K562 (cell line): Measurements from ENCODE around the gene SPDEF. TPM values are rescaled to one million over a fixed set of nuclear protein-coding genes. Genes with fewer than 3 reads are reported as not detected.
A peak's percentile ranks its signal among the peaks of the same experiment; 100 is the strongest.

Experiments used
- ARHGAP35 ChIP-seq: fragments of 450-650 bp; IDR thresholded peaks from 2 replicates; pipeline ENCODE4 v1.6.1; 2018; ENCODE audit not compliant: partially characterized antibody
- CREM ChIP-seq: IDR thresholded peaks from 2 replicates; pipeline ENCODE4 v1.6.1; 2014; ENCODE audit warnings: antibody characterized with exemption, low read depth
- CTBP1 ChIP-seq: fragments of 450-650 bp; IDR thresholded peaks from 2 replicates; pipeline ENCODE4 v1.6.1; 2016; ENCODE audit warnings: borderline replicate concordance
- DNMT1 ChIP-seq: fragments of 450-650 bp; IDR thresholded peaks from 2 replicates; pipeline ENCODE4 v1.6.1; 2016; ENCODE audit warnings: antibody characterized with exemption, mild to moderate bottlenecking
- EZH2 ChIP-seq: IDR thresholded peaks from 2 replicates; pipeline ENCODE4 v1.6.1; 2012; ENCODE audit warnings: low read depth, mild to moderate bottlenecking, inconsistent platforms, low read length, borderline replicate concordance
- HIVEP1 ChIP-seq: fragments of 250-450 bp; sonication (Bioruptor Pico); IDR thresholded peaks from 2 replicates; pipeline ENCODE4 v1.4.0; 2020; ENCODE audit warnings: mild to moderate bottlenecking
- HOMEZ ChIP-seq: fragments of 250-450 bp; sonication (Bioruptor Pico); IDR thresholded peaks from 2 replicates; pipeline ENCODE4 v1.4.0; 2020; ENCODE audit warnings: mild to moderate bottlenecking, moderate library complexity
- KLF10 ChIP-seq: fragments of 250-450 bp; sonication (Bioruptor Pico); IDR thresholded peaks from 2 replicates; pipeline ENCODE4 v1.6.1; 2021; ENCODE audit warnings: matching md5 sums
- PML ChIP-seq: IDR thresholded peaks from 2 replicates; pipeline ENCODE4 v1.6.1; 2012; ENCODE audit warnings: low read length, inconsistent platforms
- POLR2AphosphoS5 ChIP-seq: IDR thresholded peaks from 2 replicates; pipeline ENCODE4 v1.6.1; 2011; ENCODE audit warnings: mild to moderate bottlenecking, low read depth, low read length, moderate library complexity; ENCODE audit not compliant: control insufficient read depth, insufficient read depth
- POLR3G ChIP-seq: IDR thresholded peaks from 2 replicates; pipeline ENCODE4 v1.6.1; 2011; ENCODE audit not compliant: insufficient read length, insufficient replicate concordance; ENCODE audit errors: extremely low read depth
- SNAPC5 ChIP-seq: fragments of 250-450 bp; sonication (Bioruptor Pico); IDR thresholded peaks from 2 replicates; pipeline ENCODE4 v1.8.0; 2021; ENCODE audit warnings: moderate library complexity, mild to moderate bottlenecking, inconsistent platforms
- SREBF2 ChIP-seq: sonication (generic); formaldehyde crosslinking; IDR thresholded peaks from 2 replicates; pipeline ENCODE4 v1.4.0; 2020; ENCODE audit warnings: mild to moderate bottlenecking, missing genetic modification reagents
- SRSF3 ChIP-seq: fragments of 200-400 bp; formaldehyde crosslinking; IDR thresholded peaks from 2 replicates; pipeline ENCODE4 v1.6.1; 2016; ENCODE audit warnings: mild to moderate bottlenecking, low read length, moderate library complexity; ENCODE audit not compliant: insufficient read depth
- TEAD4 ChIP-seq, 2 experiments: sonication (generic) in 1 of 2; formaldehyde crosslinking in 1 of 2; IDR thresholded peaks; 2 replicates each; pipeline versions ENCODE4 v1.6.1 to v1.8.0; 2012 to 2022; ENCODE audit warnings: borderline replicate concordance in 1 of 2, inconsistent platforms in 1 of 2, low read length in 1 of 2, mild to moderate bottlenecking in 1 of 2, missing genetic modification reagents in 1 of 2
- ZNF584 ChIP-seq: fragments of 200-800 bp; sonication (Bioruptor generic); IDR thresholded peaks from 2 replicates; pipeline ENCODE4 v1.6.1; 2016; ENCODE audit warnings: low read depth, mild to moderate bottlenecking, missing genetic modification characterization, missing compliant biosample characterization
- polyA plus RNA-seq, 8 experiments: library from polyadenylated mRNA; depleted of rRNA in 4 of 8; stranded (reverse) in 5 of 8; unstranded in 3 of 8; fragments of >200 nt; fragmentation: Nextera tagmentation in 2 of 8; fragmentation: Illumina TruSeq in 1 of 8; extraction: Ambion mirVana in 2 of 8; extraction: Trizol in 1 of 8; gene quantifications; 2 replicates each; pipeline versions ENCODE4 v1.2.1 to v1.2.3, GENCODE V29; 2011 to 2014; ENCODE audit warnings: inconsistent platforms in 1 of 8, missing spikeins in 1 of 8
- total RNA-seq, 7 experiments: library from RNA; depleted of rRNA in 6 of 7; stranded (reverse); fragments of >200 nt in 6 of 7; fragmentation: Illumina TruSeq in 2 of 7; extraction: Trizol in 2 of 7; gene quantifications; 2 replicates each; pipeline versions ENCODE4 v1.2.1 to v1.2.3, GENCODE V29; 2011 to 2021; ENCODE audit warnings: low replicate concordance in 1 of 7
- TF ChIP-seq, protein P1 (sequence below): fragments of 250-450 bp; sonication (Bioruptor Pico); IDR thresholded peaks from 2 replicates; pipeline ENCODE4 v1.9.0; 2021; ENCODE audit warnings: mild to moderate bottlenecking, inconsistent platforms
- TF ChIP-seq, protein P2 (sequence below): fragments of 250-450 bp; sonication (Bioruptor Pico); IDR thresholded peaks from 2 replicates; pipeline ENCODE4 v1.6.1; 2021; ENCODE audit warnings: mild to moderate bottlenecking
- TF ChIP-seq, protein P3 (sequence below): fragments of 250-450 bp; sonication (Bioruptor Pico); IDR thresholded peaks from 2 replicates; pipeline ENCODE4 v1.5.0; 2021
- TF ChIP-seq, protein P4 (sequence below): fragments of 450-650 bp; formaldehyde crosslinking; IDR thresholded peaks from 2 replicates; pipeline ENCODE4 v1.4.0; 2020; ENCODE audit warnings: mild to moderate bottlenecking, moderate library complexity

The SPDEF gene
- total and polyA plus RNA-seq, 9 of the 15 experiments (the other 6 are each of a cell fraction or from before 2014, with no cell fraction given): 0.04 to 0.12 (median 0.11) TPM; not detected in 5

- TF ChIP-seq, protein P1, sequence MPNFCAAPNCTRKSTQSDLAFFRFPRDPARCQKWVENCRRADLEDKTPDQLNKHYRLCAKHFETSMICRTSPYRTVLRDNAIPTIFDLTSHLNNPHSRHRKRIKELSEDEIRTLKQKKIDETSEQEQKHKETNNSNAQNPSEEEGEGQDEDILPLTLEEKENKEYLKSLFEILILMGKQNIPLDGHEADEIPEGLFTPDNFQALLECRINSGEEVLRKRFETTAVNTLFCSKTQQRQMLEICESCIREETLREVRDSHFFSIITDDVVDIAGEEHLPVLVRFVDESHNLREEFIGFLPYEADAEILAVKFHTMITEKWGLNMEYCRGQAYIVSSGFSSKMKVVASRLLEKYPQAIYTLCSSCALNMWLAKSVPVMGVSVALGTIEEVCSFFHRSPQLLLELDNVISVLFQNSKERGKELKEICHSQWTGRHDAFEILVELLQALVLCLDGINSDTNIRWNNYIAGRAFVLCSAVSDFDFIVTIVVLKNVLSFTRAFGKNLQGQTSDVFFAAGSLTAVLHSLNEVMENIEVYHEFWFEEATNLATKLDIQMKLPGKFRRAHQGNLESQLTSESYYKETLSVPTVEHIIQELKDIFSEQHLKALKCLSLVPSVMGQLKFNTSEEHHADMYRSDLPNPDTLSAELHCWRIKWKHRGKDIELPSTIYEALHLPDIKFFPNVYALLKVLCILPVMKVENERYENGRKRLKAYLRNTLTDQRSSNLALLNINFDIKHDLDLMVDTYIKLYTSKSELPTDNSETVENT (CRISPR knock-in tag): no peak; the same call in 1 of the 2 replicates
- TF ChIP-seq POLR3G: no peak
- peak; percentile 89 for TF ChIP-seq TEAD4 (IDR thresholded peaks at IDR 0.05; ENCODE audit: low read length)
- no peak for TF ChIP-seq TEAD4 (CRISPR knock-in tag; IDR thresholded peaks at IDR 0.05; ENCODE audit: borderline replicate concordance)
- TF ChIP-seq SRSF3: no peak
- TF ChIP-seq, protein P2, sequence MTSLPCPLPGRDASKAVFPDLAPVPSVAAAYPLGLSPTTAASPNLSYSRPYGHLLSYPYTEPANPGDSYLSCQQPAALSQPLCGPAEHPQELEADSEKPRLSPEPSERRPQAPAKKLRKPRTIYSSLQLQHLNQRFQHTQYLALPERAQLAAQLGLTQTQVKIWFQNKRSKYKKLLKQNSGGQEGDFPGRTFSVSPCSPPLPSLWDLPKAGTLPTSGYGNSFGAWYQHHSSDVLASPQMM (CRISPR knock-in tag): no peak
- no peak for TF ChIP-seq EZH2
- no peak for TF ChIP-seq HIVEP1 (CRISPR knock-in tag)
- no peak for TF ChIP-seq SNAPC5 (CRISPR knock-in tag)
- TF ChIP-seq DNMT1: no peak
- TF ChIP-seq ARHGAP35: peak; percentile 6
- TF ChIP-seq POLR2AphosphoS5: peak; percentile 84
- peak; percentile 98 for TF ChIP-seq CTBP1
- TF ChIP-seq SREBF2 (CRISPR knock-in tag): no peak
- no peak for TF ChIP-seq ZNF584 (CRISPR knock-in tag)
- no peak for TF ChIP-seq HOMEZ
- TF ChIP-seq, protein P3, sequence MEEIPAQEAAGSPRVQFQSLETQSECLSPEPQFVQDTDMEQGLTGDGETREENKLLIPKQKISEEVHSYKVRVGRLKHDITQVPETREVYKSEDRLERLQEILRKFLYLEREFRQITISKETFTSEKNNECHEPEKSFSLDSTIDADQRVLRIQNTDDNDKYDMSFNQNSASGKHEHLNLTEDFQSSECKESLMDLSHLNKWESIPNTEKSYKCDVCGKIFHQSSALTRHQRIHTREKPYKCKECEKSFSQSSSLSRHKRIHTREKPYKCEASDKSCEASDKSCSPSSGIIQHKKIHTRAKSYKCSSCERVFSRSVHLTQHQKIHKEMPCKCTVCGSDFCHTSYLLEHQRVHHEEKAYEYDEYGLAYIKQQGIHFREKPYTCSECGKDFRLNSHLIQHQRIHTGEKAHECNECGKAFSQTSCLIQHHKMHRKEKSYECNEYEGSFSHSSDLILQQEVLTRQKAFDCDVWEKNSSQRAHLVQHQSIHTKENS (CRISPR knock-in tag): no peak
- no peak for TF ChIP-seq KLF10 (CRISPR knock-in tag)
- TF ChIP-seq, protein P4, sequence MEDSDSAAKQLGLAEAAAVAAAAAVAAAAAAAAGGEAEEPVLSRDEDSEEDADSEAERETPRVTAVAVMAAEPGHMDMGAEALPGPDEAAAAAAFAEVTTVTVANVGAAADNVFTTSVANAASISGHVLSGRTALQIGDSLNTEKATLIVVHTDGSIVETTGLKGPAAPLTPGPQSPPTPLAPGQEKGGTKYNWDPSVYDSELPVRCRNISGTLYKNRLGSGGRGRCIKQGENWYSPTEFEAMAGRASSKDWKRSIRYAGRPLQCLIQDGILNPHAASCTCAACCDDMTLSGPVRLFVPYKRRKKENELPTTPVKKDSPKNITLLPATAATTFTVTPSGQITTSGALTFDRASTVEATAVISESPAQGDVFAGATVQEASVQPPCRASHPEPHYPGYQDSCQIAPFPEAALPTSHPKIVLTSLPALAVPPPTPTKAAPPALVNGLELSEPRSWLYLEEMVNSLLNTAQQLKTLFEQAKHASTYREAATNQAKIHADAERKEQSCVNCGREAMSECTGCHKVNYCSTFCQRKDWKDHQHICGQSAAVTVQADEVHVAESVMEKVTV (CRISPR knock-in tag): no peak
- TF ChIP-seq CREM: peak; percentile 92
- TF ChIP-seq PML: peak; percentile 78
Measured at GRCh38 chr6:34560366-34561226, 4.5 kb upstream of the SPDEF start (continued).
